Measurements from ENCODE around the gene NFIB.

NFIB gene

GRCh38 chr9:14306672-14307660 lies 7.0 kb downstream of the NFIB start:
- no peak for DNase-seq (ENCODE audit: low read depth)

GRCh38 chr9:14306188-14306587 lies 7.8 kb downstream of the NFIB start:
- no peak for DNase-seq (ENCODE audit: low read depth)

DNA sequence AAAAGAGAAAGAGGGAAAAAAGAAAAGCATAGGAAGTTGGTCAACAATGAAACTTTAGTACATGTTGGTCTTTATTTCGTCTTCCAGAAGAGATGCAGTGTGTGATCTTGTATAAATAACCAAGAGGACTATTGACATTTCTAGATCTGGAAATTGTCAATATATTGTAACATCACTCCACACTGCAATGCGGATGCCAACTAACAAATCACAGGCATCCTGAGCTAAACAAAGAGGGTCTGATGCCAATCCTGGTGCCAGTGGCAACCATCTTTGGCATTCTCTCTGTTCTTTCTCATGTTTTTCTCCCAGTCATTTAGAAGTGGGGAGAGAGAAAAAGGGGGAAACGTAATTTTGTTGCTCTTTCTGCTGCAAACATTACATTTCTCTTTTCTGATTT lies 9.7 kb downstream of the NFIB start:
- DNase-seq (ENCODE audit: low read depth), result no peak

DNA sequence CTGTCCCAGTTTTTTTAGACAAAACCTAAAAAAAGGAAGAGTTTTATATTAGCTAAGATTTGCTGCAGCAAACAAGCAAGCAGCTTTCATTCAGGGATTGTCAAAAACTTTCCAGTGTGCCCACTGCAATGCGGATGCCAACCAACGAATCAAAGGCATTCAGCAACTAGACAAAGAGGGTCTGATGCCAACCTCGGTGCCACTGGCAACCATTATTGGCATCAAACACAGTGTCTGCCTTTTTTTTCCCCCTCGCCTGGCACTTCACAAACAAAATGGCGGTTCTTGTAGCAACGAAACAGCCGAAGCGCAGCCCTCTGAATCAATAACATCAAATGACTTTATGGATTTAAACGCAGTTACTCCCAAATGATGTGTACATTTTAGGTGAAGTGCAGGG lies 10.4 kb downstream of the NFIB start:
- no peak for DNase-seq (ENCODE audit: low read depth)

DNA sequence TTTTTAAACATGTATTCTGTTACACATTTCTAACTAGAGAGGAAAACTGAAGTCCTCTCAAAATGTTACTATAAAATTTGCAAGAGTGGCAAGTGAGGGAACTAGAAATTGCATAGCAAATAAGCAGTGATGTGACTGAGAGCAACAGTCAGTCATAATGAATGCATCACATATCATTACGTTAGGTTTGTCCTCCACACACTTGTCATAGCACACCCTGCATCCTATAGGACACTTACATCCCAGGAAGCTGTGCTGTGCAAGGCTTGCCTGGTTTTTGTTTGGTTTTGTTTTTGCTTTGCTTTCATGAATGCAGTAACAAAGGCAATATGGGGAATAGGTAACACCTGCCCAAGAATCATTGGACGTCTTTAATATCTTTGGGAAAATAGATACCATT lies 10.8 kb downstream of the NFIB start:
- DNase-seq (ENCODE audit: low read depth), result no peak

DNA sequence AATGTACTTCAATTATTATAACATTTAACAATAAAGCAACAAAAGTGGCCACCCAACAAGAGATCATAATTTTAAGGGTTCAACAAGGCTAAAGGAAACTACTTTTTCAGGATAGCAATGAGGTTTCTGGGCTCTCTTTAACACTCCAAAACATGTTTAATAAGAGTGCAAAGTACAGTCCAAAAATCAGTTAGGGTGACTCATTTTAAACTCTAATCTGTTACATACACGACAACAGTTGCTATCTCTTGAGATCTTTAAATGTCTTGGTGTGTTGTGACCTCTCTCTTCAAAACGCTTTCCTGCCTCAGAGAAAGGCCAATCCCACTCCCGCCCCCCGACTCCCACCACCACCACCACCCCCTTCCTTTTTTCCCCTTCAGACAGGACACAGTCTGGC lies 11.5 kb downstream of the NFIB start:
- DNase-seq (ENCODE audit: low read depth), result no peak

DNA sequence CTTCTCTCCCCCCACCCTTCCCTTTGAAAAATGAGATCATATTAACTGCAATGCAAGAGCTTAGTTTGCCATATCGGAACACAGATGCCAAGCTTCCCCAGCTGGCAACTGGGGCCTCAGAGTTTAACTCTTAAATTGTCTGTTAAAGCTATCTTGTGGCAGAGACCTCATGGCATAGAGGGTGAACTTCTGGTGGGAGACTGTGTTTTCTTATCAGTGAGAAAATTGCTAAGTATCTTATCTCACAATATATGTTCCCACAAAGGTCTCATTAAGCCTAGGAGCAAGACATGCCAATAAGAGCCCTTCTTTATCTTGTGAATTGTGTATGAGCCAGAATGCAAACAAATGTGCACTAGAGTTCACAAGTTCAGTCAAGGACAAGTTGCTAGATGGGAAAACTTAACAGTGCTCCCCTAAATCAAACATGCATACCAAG lies 12.3 kb downstream of the NFIB start:
- no peak for DNase-seq (ENCODE audit: low read depth)

DNA sequence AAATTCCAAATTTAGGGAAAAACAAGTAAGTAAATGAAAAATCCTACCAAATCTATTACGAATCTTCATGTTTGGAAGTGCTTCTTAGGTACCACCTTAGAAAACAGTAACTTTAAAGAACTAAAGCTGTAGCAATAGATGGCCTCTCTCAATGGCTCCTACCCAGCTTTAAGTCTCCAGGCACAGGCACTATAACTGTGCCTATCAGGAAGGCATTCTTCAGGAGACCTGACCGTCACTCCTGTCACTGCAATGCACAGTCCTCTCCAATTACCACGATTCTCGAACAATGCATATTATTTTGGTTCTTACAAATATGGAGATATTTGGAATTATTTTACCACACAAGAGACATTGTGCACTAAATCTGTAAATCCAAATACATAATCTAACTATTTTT lies 12.9 kb downstream of the NFIB start:
- DNase-seq (ENCODE audit: low read depth), result no peak

DNA sequence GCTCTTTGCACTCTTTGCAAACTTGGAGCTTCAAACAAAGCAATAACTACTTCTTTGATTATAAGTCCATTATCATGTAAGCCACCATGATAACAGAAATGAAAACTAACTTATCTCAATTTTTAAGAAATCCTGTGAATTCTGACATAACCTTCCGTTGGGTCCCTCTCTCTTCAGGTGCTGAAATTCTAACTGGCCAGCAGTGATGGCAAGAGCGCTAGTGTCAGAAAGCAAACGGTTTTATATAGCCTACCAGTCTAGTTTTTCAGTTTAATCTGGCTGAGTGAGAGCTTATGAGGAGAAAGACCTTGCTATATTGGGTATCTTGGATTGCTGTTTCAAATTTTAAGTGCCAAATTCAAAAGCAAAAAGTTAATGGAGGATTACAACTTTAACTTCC lies 13.4 kb downstream of the NFIB start:
- no peak for DNase-seq (ENCODE audit: low read depth)

DNA sequence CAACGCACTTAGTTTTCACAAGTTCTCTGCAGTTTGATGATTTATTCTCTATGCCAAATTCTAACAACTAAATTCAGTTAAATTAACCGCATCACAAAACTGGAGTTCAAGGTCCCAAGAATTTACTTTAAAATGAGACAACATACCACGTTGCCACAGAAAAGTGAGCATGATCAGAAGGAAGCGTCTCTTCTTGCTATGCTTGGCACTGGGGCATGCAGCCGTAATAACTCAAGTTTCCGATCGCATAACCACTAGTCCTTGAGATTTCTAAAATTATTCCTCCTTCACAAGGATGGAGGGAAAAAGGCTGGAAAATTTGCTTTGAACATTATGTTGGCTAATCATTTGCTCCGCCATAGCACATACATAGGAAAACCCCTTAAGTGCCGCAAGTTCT lies 13.9 kb downstream of the NFIB start:
- no peak for DNase-seq (ENCODE audit: low read depth)

DNA sequence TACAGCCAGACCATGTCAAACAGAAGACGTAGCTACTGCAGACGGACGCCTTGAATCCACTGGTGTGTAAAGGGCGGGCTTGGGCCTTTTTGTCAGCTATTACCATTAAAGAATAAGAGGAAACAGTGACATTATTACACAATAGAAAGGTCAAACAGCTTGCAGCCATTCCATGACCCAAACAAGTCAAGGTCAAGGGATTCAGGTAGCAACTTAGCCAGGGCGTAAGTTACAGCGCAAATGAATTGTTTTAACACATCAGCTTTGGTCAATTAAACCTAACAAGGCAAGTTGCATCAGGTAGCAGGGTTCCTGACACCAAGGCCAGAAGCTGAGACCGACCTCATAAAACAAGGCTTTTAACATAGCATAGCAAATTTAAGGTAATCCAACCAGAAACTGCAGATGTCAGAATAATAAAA lies 15.3 kb downstream of the NFIB start:
- no peak for DNase-seq (ENCODE audit: low read depth)

DNA sequence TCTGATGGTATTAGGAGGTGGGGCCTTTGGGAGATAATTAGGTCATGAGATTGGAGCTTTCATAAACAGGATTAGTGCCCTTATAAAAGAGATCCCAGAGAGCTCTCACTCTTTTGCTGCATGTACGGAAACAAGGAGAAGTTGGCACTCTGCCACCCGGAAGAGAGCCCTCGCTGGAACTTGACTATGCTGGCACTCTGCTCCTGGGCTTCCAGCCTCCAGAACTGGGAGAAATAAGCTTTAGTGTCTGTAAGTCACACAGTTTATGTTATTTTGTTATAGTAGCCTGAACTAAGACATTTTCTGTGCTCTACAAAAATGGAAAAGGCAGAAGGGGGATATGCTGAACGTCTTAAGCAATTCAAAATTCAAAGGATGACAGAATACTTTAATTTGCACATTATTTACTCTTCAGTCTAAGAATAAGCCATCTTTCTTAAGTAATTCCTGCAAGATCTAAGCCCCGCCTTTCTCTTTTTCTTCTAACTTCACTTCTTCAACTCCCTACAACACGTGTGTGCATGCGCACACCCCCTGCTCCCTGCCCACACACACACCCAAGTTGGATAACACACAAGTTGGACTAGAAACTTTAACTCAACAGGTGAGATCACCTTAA lies 17.3 kb downstream of the NFIB start:
- no peak for DNase-seq (ENCODE audit: low read depth)

- no peak for DNase-seq (ENCODE audit: low read depth)
These were observed 19.3 kb downstream of the NFIB start for GRCh38 chr9:14294659-14295058.

- no peak for DNase-seq (ENCODE audit: low read depth)
These were observed 20.1 kb downstream of the NFIB start for GRCh38 chr9:14293801-14294200.

DNA sequence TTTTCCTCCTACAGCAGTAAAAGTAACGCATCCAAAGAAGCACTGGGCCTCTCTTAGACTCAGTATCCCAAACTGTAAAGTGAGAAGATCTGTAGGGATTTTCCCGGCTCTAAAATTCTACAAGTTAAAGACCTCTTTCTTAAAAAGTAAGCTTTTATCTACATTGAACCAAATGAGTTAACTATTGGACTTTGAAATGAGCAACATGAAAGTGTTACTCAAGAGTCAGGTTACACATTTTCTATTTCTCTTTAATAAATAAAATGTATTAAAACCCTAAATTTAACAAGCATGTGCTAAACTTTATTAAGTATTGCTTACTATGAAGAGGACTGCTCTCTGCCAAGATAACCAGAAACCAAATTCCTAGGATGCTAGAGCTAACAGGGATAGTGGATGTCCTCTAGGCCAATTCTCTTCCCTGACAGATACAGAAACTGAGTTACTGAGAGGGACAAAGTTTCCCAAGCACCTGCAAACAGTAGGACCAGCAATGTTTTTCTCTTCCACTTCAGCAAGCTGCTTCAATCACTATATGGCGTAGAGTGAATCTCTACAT lies 21.7 kb downstream of the NFIB start:
- no peak for DNase-seq (ENCODE audit: low read depth)

DNA sequence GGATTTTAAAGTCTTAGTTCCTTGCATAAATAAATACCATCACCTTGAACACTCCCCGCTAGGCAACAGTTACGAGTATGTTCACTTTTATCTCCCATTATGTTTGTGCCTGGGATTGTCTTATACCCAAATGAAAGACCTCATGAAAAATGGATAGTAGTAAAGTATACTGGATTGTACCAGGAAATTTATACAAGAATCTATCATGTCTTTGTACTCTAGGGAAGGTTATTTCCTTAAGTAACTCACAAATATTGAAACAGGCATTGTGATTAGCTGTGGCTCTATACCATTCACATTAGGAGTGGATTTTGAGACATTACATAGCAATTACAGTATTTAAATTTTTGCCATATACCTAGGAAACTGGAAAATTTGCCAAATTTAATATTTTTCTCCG lies 24.0 kb downstream of the NFIB start:
- DNase-seq (ENCODE audit: low read depth), result no peak

GRCh38 chr9:14288433-14288832 lies 25.5 kb downstream of the NFIB start:
- DNase-seq (ENCODE audit: low read depth), result no peak

- no peak for DNase-seq (ENCODE audit: low read depth)
These were observed 27.8 kb downstream of the NFIB start for GRCh38 chr9:14286121-14286520.

- no peak for DNase-seq (ENCODE audit: low read depth)
These were observed 30.7 kb downstream of the NFIB start for GRCh38 chr9:14283276-14283675.

- DNase-seq (ENCODE audit: low read depth), result no peak
These were observed 32.1 kb downstream of the NFIB start for GRCh38 chr9:14281876-14282275.

DNA sequence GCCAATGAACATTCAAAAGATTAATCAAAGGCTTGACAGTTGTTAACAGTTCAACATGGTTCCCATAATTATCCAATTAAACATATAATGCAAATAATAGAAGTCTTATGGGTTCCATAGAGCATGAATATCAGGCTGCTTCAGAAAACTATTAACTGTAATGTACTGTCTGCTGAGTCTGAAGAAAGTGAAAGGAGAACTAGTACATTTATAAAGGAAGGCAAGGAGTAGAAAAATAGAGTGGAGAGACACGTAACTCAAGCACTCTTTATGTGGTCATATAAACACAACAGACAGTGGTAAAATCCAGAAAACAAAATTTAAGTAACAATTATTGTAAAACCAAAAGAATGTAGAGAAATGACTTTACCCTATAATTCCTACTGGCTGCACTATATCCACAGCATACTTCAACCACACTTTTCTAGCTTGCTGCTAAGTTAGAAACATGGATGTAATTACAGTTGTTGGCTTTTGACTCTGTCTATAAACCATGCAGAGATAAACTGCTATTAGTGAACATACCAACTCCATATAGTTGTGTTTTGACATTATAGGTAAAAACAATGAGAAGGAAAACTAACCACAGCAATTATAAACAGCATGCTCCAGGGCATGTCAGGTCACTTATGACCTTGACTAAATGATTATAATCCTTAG lies 32.7 kb downstream of the NFIB start:
- no peak for DNase-seq (ENCODE audit: low read depth)

GRCh38 chr9:14279671-14280070 lies 34.3 kb downstream of the NFIB start:
- no peak for DNase-seq (ENCODE audit: low read depth)

DNA sequence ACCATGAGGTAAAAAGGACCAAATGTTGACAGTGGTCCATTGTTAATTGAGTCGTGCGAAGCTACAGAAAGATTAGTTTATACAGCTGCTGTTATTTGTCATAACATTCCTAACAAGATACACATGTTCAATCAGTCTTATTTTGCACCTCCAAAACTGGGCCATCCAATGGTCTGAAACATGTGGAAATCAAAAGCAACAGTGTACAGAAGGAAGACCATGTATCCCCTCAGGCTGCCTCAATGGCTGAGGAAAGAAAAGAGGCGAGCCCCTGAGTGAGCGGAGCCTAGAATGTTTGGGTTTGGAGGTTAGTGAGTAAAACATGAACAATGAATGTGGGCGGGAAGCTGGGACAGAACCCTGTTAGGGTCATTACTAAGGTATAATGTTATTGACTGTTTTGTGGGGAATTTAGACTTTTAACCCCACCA lies 35.6 kb downstream of the NFIB start:
- DNase-seq (ENCODE audit: low read depth), result no peak
